Skin epidermis (tissue), 12 donors: ENCODE results near the gene ARHGEF33.

Experiments
- H3K27ac ChIP-seq, 21 experiments: fragments of 200-600 bp; sonication (generic) in 11 of 21; one replicate each; pipeline ENCODE4 v1.5.0; 2020; ENCODE audit warnings: mild to moderate bottlenecking in 3 of 21, inconsistent platforms in 2 of 21, moderate library complexity in 2 of 21
- H3K4me3 ChIP-seq, 7 experiments: fragments of 200-600 bp; sonication (generic) in 2 of 7; one replicate each; pipeline ENCODE4 v1.5.0; 2020; ENCODE audit warnings: inconsistent platforms in 2 of 7, mild to moderate bottlenecking in 2 of 7, moderate library complexity in 1 of 7

Gene ARHGEF33

DNA sequence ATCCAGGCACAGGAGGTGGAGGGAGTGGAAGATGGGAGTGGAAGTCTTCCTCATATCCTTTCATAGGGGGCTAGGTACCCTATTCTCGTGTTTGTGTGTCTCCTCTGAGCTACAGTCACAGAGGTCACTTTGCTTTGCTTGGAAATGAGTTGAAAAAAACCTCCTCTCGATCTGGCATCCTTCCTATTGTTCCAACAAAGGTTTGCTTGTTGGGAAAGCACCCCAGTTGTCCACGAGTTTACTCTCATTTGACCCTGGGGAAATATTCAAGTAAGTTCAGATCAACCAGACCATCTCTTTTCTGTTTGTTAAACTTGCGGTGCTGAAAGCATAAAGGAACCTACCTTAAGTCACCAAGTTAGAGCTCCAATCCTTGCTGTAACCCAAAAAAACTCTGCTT lies 59.3 kb downstream of the ARHGEF33 start:
- no peak overlapping the region for H3K4me3 ChIP-seq
- H3K27ac ChIP-seq = no peak overlapping the region

DNA sequence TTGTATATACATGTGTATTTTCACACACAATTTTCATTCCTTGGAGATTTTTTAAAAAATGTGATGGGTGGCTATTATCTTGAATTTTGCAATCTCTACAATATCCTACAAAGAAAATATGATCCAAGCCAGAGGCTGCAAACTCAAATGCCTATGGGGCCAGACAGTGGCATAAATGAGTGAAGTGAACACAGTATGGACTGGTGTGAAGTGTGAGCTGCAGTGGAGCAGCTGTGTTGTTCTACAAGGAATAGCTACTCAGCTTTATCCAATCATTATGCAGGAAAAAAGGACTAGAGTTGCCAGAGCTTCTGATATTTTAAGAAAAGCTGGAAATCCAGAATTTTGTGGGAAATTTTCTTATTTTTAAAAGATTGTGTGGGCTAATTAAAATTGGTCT lies 62.1 kb downstream of the ARHGEF33 start:
- Histone ChIP-seq H3K27ac (no peak overlapping the region), H3K4me3 (no peak overlapping the region)

DNA sequence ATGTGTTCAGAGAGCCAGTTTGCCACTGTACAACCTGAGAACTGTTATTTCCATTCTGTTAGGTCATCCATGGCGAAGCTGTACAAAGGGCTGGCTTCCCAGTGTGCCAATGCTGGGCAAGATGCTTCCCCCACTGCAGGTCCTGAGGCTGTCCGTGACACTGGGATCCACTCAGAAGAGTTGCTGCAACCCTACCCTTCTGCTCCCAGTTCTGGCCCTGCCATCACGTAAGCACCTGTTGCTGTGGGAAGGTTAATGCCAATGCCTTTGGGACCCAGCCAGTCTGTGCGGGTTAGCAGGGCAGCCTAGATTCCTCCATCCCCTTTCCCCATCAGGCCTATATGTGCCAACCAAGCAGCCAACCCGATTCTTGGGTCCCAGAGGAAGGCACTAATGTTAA lies 68.3 kb downstream of the ARHGEF33 start:
- H3K27ac ChIP-seq = no peak overlapping the region

DNA sequence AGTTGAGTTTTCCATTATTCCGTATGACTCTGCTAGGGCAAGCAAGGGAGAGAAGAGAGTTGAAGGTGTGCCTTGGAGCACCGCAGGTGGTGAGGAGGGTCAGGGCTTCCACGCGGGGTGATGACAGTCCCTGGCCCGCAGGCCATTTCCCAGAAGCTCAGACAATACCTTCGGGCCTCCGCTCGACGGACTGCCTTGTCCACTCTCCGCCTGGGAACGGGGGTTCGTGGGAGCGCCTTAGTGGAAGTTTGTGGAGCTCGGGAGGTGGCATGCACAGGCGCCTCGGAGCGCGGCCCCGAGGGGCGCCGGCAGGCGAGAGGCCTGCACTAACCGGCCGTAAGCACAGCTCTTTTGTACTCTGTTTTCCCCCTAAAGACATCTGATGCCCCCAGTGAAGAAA lies 69.8 kb downstream of the ARHGEF33 start:
- Histone ChIP-seq H3K27ac (no peak overlapping the region), H3K4me3 (peak overlapping the region in 1 of 7 experiments; percentile 33)

More for the DNA sequence above, 68.3 kb downstream of the ARHGEF33 start:
- H3K4me3 ChIP-seq = no peak overlapping the region

DNA sequence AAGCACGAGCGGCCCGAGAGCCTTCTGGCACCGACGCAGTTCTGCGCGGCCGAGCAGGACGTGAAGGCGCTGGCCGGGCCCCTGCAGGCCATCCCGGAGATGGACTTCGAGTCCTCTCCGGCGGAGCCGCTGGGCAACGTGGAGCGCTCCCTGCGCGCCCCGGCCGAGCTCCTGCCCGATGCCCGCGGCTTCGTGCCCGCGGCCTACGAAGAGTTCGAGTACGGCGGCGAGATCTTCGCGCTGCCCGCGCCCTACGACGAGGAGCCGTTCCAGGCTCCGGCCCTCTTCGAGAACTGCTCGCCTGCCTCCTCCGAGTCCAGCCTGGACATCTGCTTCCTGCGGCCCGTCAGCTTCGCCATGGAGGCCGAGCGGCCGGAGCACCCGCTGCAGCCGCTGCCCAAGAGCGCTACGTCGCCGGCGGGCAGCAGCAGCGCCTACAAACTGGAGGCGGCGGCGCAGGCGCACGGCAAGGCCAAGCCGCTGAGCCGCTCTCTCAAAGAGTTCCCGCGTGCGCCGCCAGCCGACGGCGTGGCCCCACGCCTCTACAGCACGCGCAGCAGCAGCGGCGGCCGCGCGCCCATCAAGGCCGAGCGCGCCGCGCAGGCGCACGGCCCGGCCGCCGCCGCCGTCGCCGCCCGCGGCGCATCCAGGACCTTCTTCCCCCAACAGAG lies 70.4 kb downstream of the ARHGEF33 start:
- H3K27ac ChIP-seq = no peak overlapping the region
- H3K4me3 ChIP-seq = peak overlapping the region; percentile 13 to 39 (median 32)

DNA sequence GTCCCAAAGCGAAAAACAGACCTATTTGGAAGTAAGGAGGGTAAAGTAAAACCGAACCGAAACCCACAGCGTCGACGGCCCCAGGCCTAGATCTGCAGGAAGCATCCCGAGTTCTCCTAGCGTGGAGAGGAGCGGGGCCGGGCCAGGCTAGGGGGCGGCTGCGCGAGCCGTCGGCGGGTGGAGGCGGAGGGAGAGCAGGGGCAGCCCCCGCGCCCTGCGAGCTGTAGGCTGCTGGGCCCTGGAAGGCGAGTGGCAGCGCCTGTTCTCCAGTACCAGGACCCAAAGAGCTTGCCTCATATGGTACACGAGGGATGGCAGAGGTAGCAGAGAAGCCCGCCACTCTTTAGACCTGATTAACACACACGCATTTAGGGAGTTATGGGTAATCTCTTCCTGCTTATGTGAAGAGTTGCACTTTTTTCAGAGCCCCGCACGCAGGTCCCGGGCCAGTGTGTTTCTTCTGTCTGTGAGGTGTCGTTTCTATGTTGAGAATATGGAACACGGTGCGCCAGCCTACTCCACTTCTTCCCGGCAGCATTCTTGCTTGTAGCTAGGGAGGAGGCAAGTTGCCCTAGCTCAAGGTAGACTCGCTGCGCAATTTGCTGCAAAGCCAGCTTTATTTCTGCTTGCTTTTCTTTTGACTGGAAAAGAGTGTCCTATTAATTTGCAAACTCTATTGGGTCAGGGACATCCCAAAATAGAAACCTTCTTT lies 71.1 kb downstream of the ARHGEF33 start:
- no peak overlapping the region for H3K27ac ChIP-seq
- H3K4me3 ChIP-seq = peak overlapping the region; percentile 13 to 39 (median 32)

DNA sequence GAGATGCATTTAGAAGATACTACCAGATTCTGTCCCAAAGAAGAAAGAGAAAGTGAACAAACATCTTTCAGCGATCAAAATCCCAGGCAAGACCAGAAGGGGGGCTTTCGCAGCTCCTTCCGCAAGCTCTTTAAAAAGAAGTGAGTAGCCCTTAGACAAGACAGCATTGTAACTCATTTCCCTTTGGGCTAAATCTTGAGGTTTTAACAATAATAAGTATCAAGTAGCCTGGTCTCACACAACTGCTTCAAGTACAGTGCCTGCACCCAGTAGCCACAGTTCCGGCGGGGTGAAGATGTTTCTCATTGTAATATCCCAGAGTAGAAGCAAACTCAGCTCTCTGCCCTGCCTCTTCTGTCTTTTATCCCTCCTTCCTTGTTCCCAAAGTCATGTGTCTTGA lies 76.3 kb downstream of the ARHGEF33 start:
- no peak overlapping the region for H3K27ac ChIP-seq
- no peak overlapping the region for H3K4me3 ChIP-seq

DNA sequence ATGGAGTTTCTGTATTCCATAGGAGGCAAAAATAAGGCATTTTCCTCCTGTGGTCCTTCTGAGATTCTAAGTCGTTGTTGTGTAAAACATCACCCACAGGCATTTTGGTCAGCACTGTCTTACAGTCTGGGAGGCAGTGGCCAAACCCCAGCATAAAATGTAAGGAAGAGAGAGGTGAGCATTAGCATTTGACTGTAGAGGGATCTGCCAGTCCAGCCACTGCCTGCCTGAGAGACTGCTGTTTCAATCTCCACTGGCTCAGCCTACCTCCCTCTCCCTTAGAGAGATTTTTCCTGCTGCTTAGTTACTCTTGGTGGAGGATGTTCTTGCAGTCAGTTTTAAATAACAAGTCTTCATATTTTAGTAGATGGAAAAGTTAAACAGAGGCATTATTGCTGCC lies 77.0 kb downstream of the ARHGEF33 start:
- Histone ChIP-seq H3K27ac (no peak overlapping the region), H3K4me3 (no peak overlapping the region)

DNA sequence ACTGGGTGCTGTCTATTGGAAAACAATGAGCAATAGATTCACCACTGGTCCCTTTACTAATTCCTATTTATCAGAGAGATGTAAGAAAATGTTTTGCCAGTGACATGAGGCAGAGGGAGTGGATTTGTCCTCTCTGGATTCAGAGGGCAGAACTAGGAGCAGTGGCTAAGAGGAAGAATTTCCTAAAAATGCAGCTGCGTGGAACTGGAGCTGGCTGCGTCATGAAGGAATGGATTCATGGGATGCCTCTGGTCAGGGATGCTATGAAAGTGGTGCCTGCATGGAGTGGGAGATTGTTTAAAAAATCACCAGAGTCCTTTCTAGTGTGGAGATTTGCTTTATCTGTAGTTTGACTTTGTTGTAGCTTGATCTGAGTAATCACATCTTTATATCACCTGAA lies 78.3 kb downstream of the ARHGEF33 start:
- Histone ChIP-seq H3K27ac (no peak overlapping the region), H3K4me3 (no peak overlapping the region)

DNA sequence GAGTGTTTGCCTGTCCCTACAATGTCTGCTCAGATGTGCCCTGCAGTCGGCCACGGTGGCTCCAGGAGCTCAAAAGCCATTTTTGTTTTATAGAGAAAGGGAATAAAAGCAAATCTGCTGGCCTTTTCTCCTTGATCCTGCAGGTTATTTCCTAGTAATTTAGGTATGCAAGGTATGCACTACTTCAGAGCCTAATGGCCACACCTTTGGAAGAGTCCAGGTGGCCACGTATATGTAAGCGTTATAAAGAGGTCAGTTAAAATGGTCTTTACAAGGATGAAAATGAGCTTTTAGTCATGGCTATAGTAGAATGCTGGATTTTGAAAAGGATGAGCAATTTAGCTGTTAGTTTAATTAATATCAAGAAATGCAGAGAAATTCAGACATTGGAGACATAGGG lies 81.7 kb downstream of the ARHGEF33 start:
- H3K27ac ChIP-seq = no peak overlapping the region
- H3K4me3 ChIP-seq = no peak overlapping the region

DNA sequence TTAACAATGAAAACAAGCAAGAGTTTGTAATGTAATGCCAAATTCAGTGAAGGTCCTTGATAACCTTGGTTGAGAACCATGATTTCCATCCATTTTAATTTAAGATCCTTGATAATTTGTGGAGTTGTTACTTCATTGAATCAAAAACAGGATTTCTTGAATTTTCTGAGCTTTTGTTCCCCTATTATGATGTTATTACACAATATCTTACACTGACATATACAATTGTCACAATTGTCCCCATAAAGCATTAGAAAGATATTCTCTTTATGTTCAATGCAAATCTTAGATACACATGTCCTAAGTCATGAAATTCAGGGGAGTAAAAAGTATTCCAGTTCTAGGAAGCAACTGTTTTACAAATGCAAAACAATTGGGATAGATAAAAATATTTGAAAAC lies 83.6 kb downstream of the ARHGEF33 start:
- Histone ChIP-seq H3K27ac (no peak overlapping the region), H3K4me3 (no peak overlapping the region)

DNA sequence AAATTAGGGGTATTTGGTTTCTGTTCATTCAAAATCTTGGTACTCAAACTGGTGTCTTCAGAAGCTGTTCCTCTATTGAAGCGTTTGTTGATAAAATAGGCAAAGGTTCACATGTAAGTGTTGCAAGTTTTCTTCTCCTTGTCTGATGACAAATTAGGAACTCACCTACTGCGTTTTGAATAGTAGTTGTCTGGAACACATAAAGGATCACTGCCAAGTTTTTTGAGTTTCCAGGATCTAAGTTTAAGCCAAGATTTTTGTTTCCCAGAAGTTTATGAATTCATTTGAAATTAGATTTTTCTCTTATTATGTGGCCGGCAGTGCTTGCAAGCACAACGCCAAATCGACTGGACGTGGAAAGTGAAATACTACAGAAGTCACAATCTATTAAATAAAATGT lies 85.4 kb downstream of the ARHGEF33 start:
- Histone ChIP-seq H3K4me3 (no peak overlapping the region), H3K27ac (no peak overlapping the region)

DNA sequence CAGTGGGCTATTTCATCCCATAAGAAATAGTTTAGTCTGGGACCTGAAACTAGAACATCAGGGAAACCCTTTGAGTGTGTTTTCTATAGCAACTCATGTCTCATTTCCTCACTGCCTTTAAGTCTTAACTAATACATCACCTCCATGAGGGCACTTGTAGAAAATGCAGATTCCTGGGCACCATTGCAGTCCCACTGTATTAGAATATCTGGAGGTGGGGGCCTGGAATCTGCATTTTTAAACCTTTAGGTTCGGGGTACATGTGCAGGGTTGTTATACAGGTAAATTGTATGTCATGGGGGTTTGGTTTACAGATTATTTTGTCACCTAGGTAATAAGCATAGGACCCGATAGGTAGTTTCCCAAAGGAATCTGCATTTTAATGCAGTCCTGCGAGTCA lies 87.4 kb downstream of the ARHGEF33 start:
- Histone ChIP-seq H3K27ac (no peak overlapping the region), H3K4me3 (no peak overlapping the region)

DNA sequence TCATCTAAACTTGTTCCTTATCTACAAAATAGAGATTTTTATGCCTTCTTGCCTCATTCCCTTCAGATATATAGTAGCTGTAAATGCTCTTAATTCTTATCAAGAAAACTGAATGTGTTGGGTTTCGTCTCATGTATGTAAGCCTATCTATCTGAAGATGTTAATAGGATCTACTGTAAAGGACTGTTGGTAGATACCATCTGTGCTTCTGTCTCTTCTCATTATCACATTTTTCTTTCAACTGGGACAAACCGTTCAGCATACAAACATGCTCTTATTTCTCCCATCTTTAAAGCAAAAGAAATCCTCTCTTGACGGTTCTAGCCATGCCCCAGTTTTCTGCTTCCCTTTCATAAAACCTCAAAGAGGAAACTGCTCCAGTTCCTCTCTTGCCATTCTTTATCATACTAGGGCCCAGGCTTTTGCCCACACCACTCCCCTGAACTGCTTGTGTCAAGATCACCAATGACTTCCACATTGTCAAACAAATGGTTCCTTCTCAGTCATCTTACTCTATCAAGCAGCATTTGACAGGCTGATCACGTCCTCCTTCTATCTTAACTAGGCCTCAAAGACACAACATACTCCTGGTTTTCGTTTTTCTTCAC lies 88.7 kb downstream of the ARHGEF33 start:
- Histone ChIP-seq H3K27ac (no peak overlapping the region), H3K4me3 (no peak overlapping the region)

DNA sequence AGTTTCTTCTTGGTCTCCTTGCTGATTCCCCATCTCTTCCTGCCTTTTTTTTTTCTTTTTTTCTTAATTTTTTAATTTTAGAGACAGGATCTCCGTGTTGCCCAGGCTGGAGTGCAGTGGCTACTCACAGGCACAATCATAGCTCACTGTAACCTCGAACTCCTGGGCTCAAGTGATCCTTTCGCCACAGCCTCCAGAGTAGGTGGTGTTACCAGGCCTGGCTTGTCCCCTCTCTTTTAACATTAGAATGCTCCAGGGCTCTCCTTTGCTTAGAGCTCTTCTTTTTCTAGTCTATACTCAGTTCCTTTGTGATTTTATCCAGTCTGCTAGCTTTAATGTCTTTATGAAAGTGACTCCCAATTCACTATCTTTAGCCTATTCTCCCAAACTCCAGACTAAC lies 89.2 kb downstream of the ARHGEF33 start:
- no peak overlapping the region for H3K4me3 ChIP-seq
- H3K27ac ChIP-seq = no peak overlapping the region

DNA sequence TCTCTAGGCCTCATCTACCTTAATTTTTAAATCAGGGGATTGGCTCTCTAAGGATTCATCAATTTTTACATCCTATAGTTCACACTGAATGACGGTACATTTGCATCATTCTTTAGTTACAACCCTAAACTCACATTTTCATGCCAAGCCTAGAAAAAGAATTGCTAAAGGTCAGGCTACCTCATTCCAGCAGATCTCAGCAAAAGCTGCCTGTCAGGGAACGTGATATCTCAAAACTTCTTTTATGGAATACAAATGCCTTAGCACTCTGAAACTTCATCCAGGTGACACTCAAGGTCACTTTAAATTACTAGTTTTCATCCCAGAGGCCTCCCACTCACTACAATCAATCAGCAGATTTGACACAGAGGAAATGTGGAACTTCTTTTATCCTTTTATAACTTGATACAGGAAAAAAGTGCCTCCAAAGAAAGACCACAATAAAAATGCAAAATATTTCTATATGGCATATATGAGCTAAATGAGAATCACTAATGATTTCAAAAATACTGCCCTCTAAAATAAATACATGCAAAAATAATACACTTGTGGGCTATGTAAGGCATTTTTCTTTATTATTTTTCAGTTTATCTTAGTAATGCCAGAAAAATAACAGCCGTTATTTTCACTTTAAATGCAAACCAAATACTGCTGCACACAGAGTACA lies 91.5 kb downstream of the ARHGEF33 start:
- Histone ChIP-seq H3K27ac (no peak overlapping the region), H3K4me3 (no peak overlapping the region)

DNA sequence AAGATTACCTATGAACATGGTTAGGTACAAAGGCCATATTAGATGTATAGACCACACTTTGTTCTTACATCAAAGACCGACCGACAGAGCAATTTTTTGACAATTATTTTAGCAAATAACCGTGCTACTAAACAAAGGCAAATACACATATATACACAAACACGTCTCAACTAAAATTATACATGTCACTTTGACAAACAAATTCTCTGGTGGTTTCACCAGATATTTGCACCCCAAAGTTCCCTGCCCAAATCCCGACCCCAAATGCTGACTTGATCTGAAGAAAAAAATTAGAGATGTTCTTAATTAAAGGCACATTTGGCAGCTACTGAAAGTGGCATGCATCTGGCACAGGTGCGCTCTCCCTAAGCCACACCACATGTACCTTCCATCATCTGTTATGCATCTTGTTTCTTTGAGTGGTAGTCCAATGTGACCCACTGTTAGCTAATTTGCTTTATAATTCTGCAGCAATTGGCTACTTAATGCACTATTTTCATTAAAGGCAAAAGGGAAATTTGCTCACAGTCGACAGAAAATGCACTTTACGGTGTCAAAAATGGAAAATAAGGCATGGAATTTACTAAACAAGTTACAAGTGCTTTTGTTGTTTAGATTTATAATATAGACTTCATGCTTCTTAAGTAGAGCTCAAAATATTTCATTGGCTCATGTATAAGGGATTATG lies 92.1 kb downstream of the ARHGEF33 start:
- Histone ChIP-seq H3K27ac (no peak overlapping the region), H3K4me3 (no peak overlapping the region)

DNA sequence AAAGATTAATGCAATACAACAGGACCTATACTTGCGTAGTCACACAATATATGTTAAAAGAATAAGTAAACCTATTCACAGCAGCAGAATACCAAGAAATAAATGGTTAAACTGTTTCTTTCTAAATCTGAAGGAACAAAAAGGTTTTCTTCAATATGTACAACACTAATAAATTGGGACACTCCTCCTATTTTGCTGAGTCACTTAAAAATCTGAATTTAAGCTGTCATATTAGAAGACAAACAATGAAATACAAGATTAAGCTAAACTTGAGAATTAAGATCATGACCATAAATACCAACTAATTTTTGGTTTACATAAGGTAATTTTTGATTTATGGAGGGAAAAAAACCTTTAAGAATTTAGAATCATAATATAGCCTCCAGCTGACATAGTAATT lies 92.8 kb downstream of the ARHGEF33 start:
- H3K4me3 ChIP-seq = no peak overlapping the region
- H3K27ac ChIP-seq = no peak overlapping the region

DNA sequence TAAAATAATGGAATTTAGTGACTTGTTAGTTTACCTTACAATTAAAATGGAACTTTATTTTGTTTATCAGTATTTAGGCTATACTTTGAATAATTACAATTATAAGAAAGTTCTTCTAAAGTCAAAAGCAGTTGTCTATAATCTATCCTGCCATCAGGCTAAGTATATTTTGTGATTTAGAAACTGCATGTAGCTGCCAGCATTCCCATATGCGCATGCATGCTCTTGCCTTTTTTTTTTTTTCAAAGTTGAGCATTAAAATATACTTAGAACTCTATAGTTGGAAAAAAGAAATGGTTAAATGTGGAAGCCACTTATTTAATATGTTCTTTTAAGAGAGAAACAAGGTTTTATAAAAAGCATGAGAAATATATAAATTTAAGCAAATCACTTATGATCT lies 99.0 kb downstream of the ARHGEF33 start:
- H3K27ac ChIP-seq = no peak overlapping the region
- no peak overlapping the region for H3K4me3 ChIP-seq

DNA sequence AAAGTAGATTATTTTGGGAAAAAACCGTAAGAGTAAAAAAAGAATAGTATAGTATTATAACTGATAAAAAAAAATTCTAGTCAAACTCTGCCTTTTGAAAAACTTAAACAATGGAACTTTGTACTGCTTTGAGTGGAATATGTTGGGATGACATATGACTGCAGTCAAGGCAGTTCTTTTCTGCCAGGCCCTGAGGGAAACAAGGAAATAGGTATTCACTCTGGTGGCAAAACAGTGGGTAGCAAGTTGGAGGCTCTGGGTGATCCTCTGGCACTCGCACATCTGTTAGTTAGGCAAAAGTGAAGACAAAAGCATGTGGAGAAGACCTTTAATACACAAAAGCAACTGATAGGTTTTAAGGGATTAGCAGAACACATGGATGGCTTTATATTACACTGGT lies 102.2 kb downstream of the ARHGEF33 start:
- Histone ChIP-seq H3K4me3 (no peak overlapping the region), H3K27ac (no peak overlapping the region)
